ENCODE data around the gene MGME1. TPM values are rescaled to one million over a fixed set of nuclear protein-coding genes. Genes with fewer than 3 reads are reported as not detected.

MGME1 gene
- total RNA-seq, 4 donors from 2014 or later, result 3.3 to 18.5 (median 5.8) TPM

DNA sequence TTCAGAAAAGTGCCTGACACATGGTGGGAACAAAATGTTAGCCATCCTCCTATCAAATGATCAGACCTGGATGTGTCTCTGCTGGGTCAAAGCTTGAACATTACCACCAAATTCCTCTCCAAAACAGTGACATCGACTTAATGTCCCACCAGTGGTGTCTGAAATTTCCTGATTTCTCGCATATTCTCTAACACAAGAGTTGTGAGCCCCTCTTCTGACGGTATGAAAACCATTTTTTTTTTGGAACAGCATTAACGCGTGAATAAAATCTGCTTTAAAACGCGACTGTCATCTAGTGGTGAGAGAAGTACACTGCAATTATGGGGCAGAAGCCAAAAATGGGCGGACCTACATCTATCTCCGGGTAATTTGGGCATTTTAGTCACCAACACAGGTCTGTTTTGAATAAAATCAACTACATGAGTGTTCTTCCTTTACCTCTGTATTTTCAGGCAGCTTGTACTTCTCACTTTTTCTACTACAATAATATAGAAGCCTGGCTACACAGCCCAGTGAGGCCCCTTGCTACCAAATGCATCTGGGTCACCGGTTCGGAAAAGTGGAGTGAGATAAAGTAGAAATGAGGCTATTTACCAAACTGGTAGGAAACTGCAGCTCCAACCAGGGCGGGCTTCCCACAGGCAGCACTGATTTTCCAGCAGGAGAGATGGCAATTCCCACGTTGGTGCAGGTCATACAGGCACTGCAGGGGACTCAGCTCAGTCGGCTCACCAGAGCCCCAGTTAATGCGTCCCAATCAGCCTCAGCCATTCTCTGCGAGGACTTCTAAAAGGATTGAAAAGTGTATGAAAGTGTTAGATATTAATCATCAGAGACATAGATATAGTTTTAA, 27.4 kb downstream of the MGME1 start:
- DNase-seq, result peak; percentile 25 to 40
- Histone ChIP-seq H3K4me1 (no peaks in the 10 kb centered on the region), H3K27me3 (no peaks in the 10 kb centered on the region), H3K4me3 (no peak overlapping the region), H3K27ac (no peak overlapping the region), H3K36me3 (no peaks in the 10 kb centered on the region), H3K9me3 (no peaks in the 10 kb centered on the region)
- TF ChIP-seq POLR2A (IDR thresholded peaks at IDR 0.05) (no peak), CTCF (IDR thresholded peaks at IDR 0.05) (peak; percentile 89 to 96 (median 92))
- intact Hi-C loops (cut with DNase I; ENCODE audit: low total_unique reads), result no loop called here

DNA sequence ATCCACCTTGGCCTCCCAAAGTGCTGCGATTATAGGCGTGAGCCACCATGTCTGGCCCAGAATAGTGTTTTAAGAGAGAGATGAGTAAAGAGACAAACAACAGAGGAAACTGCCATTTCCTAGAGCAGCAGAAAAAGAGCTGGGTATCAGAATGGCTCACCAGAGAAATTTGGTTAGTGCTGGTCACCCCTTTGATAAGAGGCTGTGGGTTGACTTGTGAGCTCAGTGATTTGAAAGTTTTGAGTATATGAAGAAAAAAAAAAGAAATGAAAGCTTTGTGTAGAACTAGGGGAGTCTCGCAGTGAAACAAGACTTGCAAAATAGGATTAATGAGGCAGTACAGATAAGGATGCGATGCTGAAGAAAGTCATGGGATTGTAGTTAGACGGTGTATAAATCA, 29.6 kb downstream of the MGME1 start:
- Histone ChIP-seq H3K36me3 (no peaks in the 10 kb centered on the region), H3K4me3 (no peak overlapping the region), H3K27me3 (no peaks in the 10 kb centered on the region), H3K27ac (no peak overlapping the region), H3K4me1 (no peaks in the 10 kb centered on the region), H3K9me3 (no peaks in the 10 kb centered on the region)
- intact Hi-C loops (cut with DNase I; ENCODE audit: low total_unique reads), result no loop called here
- DNase-seq, result no peak
- TF ChIP-seq POLR2A (IDR thresholded peaks at IDR 0.05) (no peak), CTCF (IDR thresholded peaks at IDR 0.05) (no peak)

DNA sequence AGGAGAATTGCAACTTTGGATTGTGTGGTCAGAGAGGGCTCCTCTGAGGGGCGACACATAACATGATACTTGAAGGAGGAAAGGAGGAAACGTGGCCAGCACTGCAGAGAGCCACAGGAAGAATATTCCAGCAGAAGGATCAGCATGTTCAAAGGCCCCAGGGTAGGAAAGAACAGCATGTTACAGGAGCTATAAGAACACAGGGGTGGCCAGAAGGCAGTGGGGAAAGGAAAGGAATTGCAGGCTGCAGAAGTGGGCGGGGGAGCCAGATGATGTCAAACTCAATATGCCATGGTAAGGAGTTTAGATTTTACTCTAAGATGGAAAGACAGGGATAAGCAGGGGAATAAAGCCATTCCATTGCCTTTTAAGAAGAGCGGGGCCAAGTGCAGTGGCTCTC, 30.7 kb downstream of the MGME1 start:
- Histone ChIP-seq H3K27ac (no peak overlapping the region), H3K36me3 (no peaks in the 10 kb centered on the region), H3K27me3 (no peaks in the 10 kb centered on the region), H3K4me1 (no peaks in the 10 kb centered on the region), H3K9me3 (no peaks in the 10 kb centered on the region), H3K4me3 (no peak overlapping the region)
- DNase-seq, result no peak
- TF ChIP-seq POLR2A (IDR thresholded peaks at IDR 0.05) (no peak), CTCF (IDR thresholded peaks at IDR 0.05) (no peak)
- intact Hi-C loops (cut with DNase I; ENCODE audit: low total_unique reads), result no loop called here

GRCh38 chr20:18001131-18001921, 32.5 kb downstream of the MGME1 start:
- H3K4me1 ChIP-seq, result no peaks in the 10 kb centered on the region
- TF ChIP-seq CTCF (IDR thresholded peaks at IDR 0.05) (no peak), POLR2A (IDR thresholded peaks at IDR 0.05) (no peak)
- intact Hi-C loops (cut with DNase I; ENCODE audit: low total_unique reads), result no loop called here
- no peaks in the 10 kb centered on the region for H3K9me3 ChIP-seq
- no peaks in the 10 kb centered on the region for H3K36me3 ChIP-seq
- H3K4me3 ChIP-seq, result no peak overlapping the region
- peak; percentile 55 to 74 for DNase-seq
- H3K27ac ChIP-seq, result peak overlapping the region in 1 of 2 donors; percentile 32
- no peaks in the 10 kb centered on the region for H3K27me3 ChIP-seq

DNA sequence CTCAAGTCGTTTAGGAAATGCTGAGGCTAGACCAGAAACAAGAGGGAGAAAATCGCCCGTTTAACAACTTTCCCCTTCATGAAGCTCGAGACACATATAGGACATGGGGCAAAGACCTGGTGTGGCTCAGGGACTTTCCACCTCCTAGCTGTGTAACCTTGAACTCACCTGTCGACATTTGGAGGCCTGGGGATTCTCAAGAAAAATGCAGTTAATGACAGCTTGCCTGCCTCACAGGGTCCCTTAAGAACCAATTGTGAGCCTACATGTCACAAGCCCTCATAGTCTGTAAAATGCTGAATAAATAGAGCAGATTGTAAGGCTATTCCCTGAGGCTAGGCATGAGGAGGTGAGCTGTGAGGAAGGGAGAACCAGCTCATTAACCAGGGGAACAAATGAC, 35.1 kb downstream of the MGME1 start:
- Histone ChIP-seq H3K4me3 (no peak overlapping the region), H3K36me3 (no peaks in the 10 kb centered on the region), H3K27me3 (no peaks in the 10 kb centered on the region), H3K27ac (no peak overlapping the region), H3K9me3 (no peaks in the 10 kb centered on the region), H3K4me1 (no peaks in the 10 kb centered on the region)
- DNase-seq, result no peak
- no peak for TF ChIP-seq CTCF (IDR thresholded peaks at IDR 0.05)
- no peak for TF ChIP-seq POLR2A (IDR thresholded peaks at IDR 0.05)
- intact Hi-C loops (cut with DNase I; ENCODE audit: low total_unique reads), result no loop called here

Data from uterus (tissue), 4 donors.